Kidney epithelial cell (primary cell): Measurements from ENCODE around the gene DDIAS. TPM values are rescaled to one million over a fixed set of nuclear protein-coding genes. Genes with fewer than 3 reads are reported as not detected.

Experiments used
- DNase-seq: peaks from one replicate; pipeline ENCODE4 v3.0.0-alpha.2; 2010; ENCODE audit warnings: low read depth
- H3K27me3 ChIP-seq: 2 replicates; pipeline ENCODE4 v1.6.0; 2011; ENCODE audit warnings: low read length; ENCODE audit not compliant: control insufficient read depth, insufficient read depth
- H3K36me3 ChIP-seq: 2 replicates; pipeline ENCODE4 v1.5.1; 2011; ENCODE audit warnings: low read length; ENCODE audit not compliant: control insufficient read depth, insufficient read depth
- H3K4me3 ChIP-seq: 2 replicates; pipeline ENCODE4 v1.5.1; 2011; ENCODE audit warnings: low read depth, mild to moderate bottlenecking, control low read depth, low read length
- CTCF ChIP-seq: IDR thresholded peaks from 2 replicates; pipeline ENCODE4 v1.5.1; 2011; ENCODE audit warnings: mild to moderate bottlenecking, moderate library complexity, low read length, control low read depth, inconsistent platforms; ENCODE audit not compliant: insufficient read depth, poor library complexity, severe bottlenecking
- total RNA-seq: library from RNA; depleted of rRNA; stranded (reverse); fragments of >200 nt; gene quantifications from 2 replicates; pipeline ENCODE4 v1.2.3, GENCODE V29; 2015

Gene DDIAS
- total RNA-seq, 1 donor from 2014 or later, result 1.6 TPM

GRCh38 chr11:82858133-82858532, 43.4 kb upstream of the DDIAS start:
- no peaks in the 10 kb centered on the region for H3K27me3 ChIP-seq
- TF ChIP-seq CTCF, result no peak
- no peak for DNase-seq
- H3K4me3 ChIP-seq, result no peak overlapping the region
- no peaks in the 10 kb centered on the region for H3K36me3 ChIP-seq

GRCh38 chr11:82858556-82859091, 42.9 kb upstream of the DDIAS start:
- H3K4me3 ChIP-seq, result no peak overlapping the region
- DNase-seq, result no peak
- H3K36me3 ChIP-seq, result no peaks in the 10 kb centered on the region
- H3K27me3 ChIP-seq, result no peaks in the 10 kb centered on the region
- no peak for TF ChIP-seq CTCF

- H3K27me3 ChIP-seq, result no peaks in the 10 kb centered on the region
- no peak for DNase-seq
- no peaks in the 10 kb centered on the region for H3K36me3 ChIP-seq
- H3K4me3 ChIP-seq, result no peak overlapping the region
- no peak for TF ChIP-seq CTCF
These were observed 41.8 kb upstream of the DDIAS start for GRCh38 chr11:82859750-82860149.

GRCh38 chr11:82862379-82862778, 39.2 kb upstream of the DDIAS start:
- no peak for DNase-seq
- no peak for TF ChIP-seq CTCF
- Histone ChIP-seq H3K4me3 (no peak overlapping the region), H3K27me3 (no peaks in the 10 kb centered on the region), H3K36me3 (no peaks in the 10 kb centered on the region)

GRCh38 chr11:82863209-82863608, 38.3 kb upstream of the DDIAS start:
- no peaks in the 10 kb centered on the region for H3K36me3 ChIP-seq
- H3K4me3 ChIP-seq, result no peak overlapping the region
- no peak for TF ChIP-seq CTCF
- DNase-seq, result no peak
- H3K27me3 ChIP-seq, result no peaks in the 10 kb centered on the region

GRCh38 chr11:82864268-82864667, 37.3 kb upstream of the DDIAS start:
- peak; percentile 82 for TF ChIP-seq CTCF
- Histone ChIP-seq H3K27me3 (no peaks in the 10 kb centered on the region), H3K36me3 (no peaks in the 10 kb centered on the region), H3K4me3 (no peak overlapping the region)
- DNase-seq, result no peak
